GM18505 (cell line): ENCODE results near the gene CSNK2A1.
"Not testable (repeated sequence)": the region's sequence is repeated elsewhere in the genome, so short reads cannot be mapped to it uniquely, and the experiment has no call there.

Experiments
- ATAC-seq: cut with Tn5 transposase; IDR thresholded peaks from one replicate; pipeline ENCODE4 v1.9.1; 2021; ENCODE audit not compliant: unreplicated experiment
- POLR2A ChIP-seq: IDR thresholded peaks from 4 replicates; pipeline ENCODE4 v1.6.1; 2011; ENCODE audit warnings: borderline replicate concordance; ENCODE audit not compliant: insufficient read depth, insufficient read length; ENCODE audit errors: extremely low read depth

Gene CSNK2A1

DNA sequence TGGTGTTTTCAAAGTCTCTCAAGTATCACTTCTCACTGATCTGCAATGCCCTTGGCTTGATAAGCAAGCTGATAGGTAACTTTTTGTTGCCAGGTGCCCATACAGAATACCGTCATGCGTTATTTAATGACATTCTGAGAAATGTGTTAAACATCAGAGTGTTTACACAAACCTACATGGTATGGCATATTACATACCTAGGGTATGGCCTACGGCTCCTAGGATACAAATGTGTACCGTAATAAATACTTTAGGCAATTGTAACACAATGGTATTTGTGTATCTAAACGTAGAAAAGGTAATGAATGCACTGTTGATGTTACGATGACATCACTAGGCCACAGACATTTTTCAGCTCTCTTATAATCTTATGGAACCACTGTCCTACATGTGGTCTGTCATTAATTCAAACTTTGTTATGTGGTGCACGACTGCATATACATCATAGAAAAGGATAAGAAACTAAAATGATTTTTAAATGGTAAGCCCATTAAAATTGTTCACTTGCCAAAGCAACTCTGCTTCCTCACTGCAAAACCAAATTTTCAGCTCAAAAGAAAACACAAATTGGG is 35.7 kb downstream of the CSNK2A1 start:
- no peak for ATAC-seq
- TF ChIP-seq POLR2A, result no peak

DNA sequence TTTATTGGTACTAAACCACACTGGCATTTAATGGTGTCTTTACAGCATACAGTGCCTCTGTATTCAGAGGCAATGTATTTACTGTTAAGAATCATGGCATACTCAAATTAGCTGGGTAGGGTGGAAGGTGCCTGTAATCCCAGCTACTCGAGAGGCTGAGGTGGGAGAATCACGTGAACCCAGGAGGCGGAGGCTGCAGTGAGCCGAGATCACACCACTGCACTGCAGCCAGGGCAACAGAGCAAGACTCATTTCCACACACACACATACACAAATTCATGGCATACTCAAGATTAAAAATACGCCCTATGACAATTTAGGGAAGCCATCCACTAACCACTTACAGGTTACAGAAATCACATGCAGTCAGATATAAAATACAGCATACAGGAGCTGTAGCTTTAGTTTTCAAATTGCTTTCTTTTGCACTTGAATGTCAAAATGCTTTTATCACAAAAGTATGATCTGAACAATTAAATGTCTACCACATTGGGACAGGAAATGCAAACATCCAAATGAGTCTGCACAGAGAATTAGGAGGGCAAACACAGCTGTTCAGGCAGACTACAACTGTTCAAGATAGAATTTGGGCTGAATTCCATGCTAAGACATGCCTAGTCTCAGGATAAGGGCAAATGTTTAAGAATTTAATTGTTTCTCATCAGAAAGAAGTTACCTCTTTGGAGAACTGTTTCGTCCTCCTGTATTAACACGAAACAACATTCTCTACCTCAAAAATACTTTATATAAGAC is 36.4 kb downstream of the CSNK2A1 start:
- ATAC-seq, result no peak
- TF ChIP-seq POLR2A, result no peak

DNA sequence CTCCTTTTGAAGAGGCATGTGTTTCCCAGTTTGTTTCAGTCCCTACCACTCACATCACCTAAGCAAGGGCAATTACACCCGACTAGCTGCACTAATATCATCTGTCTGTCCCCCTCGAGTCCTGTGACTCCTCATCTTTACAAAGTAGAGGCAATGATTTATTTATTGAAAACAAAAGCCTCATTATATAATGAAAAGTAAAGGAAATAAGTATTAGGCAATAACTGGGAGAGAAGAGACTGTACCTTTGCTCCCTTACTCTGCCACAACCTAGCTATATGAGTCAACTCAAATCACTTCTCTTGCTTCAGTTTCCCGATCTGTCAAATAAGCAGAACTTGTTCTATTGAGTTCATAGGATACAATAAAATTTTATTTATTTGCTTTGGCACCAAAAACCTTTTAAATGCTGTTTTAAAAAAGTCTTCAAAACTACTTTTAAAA is 38.9 kb downstream of the CSNK2A1 start:
- ATAC-seq, result no peak
- TF ChIP-seq POLR2A, result no peak

DNA sequence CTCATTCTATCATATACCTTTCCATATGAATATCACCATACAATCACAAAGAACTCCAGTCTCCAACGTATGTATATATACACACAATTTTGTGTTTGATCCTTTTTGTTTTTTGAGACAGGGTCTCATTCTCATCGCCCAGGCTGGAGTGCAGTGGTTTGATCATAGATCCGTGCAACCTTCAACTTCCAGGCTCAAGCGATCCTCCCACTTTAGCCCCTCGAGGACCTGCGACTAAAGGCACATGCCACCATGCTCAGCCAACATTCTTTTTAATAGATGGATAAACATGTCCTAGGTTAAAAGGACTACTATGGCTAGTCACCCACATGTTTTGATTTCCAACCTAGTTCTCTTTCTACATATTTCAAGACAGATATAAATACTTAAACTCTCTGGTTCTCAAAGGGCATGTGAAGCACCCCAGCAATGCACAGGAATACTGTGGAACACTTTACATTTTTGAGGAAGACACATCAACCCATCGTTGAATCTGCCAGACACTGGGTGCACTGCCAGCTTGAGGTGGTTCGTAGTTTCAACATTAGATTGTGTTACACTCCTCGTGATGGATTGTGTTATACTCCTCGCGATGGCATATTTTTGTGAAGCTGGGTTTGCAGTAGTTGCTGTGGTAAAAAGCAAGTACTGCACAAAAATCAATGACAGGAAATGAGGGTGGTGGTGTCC is 40.4 kb downstream of the CSNK2A1 start:
- ATAC-seq, result no peak
- TF ChIP-seq POLR2A, result no peak

DNA sequence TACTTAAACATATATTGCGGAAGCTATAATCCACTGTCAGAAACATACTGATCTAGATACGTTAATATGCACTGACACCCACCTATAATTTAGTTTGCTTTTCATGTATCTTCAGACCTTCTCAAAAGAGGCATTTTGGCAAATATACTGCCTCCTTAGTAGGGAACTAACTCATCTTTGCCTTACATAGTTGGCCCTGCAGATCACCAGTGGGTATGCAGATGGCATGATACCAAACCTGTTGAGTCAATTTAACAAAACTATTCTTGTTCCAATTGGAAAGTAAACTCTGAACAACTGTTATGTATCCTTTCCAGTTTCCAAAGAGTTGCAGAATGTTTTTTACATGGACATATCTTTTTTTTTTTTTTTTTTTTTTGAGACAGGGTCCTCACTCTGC is 45.6 kb downstream of the CSNK2A1 start:
- no peak for ATAC-seq
- no peak for TF ChIP-seq POLR2A

DNA sequence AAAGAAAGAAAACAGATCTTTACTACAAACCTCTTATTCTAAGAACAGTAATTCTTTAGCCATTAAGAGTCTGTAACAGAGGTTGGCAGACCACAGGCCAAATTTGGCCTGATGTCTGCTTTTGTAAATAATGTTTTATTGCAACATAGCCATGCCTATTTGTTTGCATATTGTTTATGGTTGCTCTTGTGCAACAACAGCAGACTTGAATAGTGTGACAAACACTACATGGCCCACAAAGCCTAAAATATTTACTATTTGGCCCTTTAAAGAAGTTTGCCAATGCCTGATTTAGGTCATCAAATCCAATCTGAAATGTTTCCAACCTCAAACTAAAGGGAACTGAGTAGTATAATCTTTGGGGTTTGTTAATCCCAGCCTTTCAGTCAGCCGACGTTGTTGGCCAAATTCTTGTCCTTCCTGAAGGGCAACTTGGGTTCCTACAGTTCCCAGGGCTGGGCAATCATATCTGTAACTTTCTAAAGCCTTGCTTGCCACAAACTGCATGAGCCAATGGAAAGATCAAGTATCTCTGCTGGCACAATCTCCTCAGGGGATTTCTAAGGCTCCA is 47.4 kb downstream of the CSNK2A1 start:
- no peak for TF ChIP-seq POLR2A
- no peak for ATAC-seq

DNA sequence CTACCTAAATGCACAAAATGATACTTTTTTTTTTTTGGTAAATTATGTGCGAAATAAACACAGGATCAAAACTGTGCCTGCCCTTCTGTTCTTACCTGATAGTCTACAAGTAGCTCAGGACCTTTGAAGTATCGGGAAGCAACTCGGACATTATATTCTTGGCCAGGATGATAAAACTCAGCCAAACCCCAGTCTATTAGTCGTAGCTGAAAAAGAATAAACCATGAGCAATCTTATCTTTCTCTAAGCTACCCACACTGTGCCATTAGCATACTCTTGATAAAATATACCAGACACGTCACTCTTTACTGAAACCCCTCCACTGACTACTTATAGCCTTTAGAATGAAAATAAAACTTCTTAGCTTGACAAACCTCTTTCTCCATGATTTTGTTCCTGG is 51.4 kb downstream of the CSNK2A1 start:
- ATAC-seq, result no peak
- no peak for TF ChIP-seq POLR2A

DNA sequence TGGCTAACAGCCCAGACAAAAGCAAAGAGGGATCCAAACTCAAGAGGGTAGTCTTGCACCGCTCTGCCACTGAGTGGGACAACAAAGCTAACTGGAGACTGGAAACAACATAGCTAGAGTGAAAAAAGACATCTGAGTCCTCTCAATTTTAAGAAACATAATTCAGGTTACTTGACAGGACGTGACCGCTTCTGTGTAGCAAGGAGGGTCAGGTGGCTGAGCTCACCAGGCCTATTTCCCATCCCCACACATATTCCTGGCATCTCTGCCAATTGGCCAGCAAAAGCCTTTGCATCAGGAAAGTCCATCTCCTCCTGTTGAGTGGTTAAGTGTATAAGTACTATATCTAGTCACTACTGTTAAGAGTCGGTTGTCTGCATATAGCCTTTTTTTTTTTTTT is 55.9 kb downstream of the CSNK2A1 start:
- no peak for ATAC-seq
- no peak for TF ChIP-seq POLR2A

DNA sequence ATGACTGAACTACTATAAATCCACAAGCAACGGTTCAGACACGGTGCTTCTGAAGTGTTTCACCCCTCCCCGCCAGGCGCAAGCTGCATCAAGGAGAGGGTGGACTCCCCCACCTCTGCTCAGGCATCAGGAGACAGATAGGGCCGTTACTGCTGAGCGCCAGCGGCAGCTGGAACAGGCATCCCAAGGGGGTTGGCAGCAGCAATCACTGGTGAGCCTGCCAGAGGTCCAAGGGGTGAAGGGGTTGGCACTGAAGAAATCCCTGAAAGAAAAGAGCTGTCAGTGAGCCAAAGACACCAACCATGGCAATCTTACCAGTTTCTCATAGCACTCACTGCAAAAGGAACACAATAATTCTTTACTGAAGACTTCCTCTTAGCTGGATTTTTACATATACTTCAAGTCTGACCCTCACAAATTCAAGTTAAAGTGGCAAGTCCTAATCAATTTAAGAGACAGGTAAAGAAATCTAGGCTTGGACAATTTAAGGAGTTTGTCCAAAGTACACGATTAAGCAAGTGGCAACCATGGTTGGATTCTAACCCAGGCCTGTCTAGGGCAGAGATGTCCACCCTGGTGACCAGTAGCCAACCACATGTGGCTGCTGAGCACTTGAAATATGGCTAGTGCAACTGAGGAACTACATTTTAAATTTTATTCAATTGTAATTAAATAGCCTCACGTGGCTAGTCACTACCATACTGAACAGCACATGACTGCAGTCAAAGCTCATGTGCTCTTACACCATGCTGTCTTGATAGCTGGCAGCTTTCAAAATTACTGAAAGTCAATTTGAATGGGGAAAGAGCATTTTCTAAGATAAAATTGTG is 59.6 kb downstream of the CSNK2A1 start:
- no peak for ATAC-seq

DNA sequence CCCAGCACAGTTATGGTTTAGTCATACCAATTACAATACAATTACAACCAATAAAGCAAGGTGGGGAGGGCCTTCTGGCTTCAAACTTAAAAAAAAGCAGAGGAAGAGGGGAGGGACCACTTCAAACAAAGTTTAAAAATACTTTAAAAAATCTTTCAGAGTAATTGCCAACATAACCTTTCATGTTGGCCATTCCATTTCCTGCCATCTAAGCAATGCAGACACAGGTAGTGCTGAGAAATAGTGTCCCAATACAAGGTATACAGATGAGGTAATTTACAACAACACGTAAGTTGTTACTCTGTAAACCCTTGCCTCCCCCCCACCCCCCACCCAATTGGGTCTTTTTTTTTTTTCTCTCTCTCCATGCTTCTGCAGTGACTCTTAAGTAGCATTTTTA is 62.4 kb downstream of the CSNK2A1 start:
- ATAC-seq, result no peak
- no peak for TF ChIP-seq POLR2A

More for the DNA sequence above, 59.6 kb downstream of the CSNK2A1 start:
- no peak for TF ChIP-seq POLR2A

DNA sequence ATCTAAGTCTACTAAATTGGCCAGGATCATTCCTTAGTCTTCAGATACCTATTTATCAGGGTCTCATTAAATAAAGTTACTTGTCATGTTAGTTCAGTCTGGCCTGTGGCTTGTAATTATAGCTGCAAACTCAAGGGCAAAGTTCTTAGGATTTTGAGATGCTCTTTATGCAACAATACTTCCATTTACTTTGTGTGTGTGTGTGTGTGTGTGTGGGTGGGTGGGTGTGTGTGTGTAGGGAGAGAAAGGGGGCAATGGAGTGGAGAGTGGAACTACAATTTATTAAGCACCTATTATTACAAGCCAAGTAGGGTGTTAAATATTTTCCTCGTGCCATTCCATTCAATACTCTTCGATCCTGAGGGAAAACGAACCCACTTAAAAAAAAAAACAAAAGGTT is 63.5 kb downstream of the CSNK2A1 start:
- ATAC-seq, result no peak
- TF ChIP-seq POLR2A, result no peak

DNA sequence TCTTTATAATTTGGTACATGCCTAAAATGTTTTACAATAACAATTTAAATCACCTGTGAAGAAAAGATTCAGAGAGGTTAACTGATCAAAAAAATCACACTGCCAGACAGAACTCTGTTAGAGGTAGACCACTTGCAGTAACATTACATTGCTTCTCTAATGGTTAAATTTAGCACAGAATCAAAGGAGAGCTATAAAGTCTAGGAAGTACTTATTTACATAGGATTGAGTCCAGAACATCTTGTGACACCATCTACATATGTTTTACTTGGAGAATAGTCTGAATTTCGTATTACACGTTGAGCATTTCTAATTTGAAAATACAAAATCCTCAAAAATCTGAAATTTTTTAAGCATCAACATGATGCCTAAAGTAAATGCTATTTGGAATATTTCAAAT is 64.1 kb downstream of the CSNK2A1 start:
- TF ChIP-seq POLR2A, result no peak
- no peak for ATAC-seq

DNA sequence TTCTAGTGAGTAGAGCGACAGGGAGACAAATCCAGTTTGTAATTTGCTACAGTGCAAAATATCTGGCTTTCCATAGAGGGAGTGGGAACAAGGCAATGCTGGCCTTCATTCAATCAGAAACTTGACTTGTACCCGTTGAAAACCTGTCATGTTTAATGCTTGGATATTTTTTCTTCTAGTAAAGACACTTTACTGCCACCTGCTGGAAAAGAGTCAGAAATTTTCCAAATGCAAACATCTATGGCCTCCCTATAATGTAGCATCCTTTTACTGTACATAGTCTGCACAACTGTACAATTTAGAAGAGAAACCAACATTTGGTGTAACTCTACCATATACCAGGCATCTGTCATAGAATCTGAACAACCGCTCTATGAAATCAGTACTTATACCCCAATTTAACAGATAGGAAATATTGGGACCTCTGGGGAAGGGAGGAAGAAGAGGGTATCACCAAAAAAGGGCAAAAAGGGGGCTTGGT is 64.6 kb downstream of the CSNK2A1 start:
- no peak for TF ChIP-seq POLR2A
- no peak for ATAC-seq

DNA sequence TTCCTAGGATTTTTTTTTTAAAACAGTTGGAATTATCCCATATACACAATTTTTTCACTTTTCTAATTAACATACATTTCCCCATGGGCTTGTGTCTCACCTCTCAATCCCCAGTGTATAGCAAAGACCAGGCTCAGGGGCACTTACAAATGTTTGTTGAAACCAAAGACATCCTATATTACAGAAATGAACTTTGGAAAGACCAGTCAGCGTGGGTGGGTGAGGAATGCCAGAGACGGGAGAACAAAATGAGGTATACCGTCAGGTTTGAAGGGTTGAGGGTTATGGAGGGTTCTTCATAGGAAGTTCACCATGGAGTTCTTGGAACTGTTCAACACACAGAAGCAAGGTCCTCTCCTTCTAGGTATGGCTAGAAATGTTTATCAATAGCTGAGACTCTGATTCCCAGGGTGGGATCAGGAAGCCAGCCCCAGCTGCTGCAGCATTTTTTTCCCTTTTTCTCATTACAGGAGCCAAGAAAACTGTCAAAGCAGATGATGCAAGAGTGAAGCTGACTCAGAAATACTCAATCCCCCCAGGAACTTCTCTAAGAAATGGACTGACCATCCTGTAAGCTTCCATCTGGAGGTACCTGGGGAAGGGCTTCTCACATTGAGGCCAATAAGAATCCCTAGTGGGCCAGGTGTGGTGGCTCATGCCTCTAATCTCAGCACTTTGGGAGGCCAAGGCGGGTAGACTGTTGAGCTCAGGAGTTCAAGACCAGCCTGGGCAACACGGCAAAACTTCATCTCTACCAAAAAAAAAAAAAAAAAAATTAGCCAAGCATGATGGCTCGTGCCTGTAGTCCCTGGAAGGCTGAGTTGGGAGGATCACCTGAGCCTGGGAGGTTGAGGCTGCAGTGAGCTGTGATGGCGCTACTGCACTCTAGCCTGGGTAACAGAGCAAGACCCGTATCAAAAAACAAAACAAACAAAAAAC is 65.3 kb downstream of the CSNK2A1 start:
- ATAC-seq, result no peak
- no peak for TF ChIP-seq POLR2A

DNA sequence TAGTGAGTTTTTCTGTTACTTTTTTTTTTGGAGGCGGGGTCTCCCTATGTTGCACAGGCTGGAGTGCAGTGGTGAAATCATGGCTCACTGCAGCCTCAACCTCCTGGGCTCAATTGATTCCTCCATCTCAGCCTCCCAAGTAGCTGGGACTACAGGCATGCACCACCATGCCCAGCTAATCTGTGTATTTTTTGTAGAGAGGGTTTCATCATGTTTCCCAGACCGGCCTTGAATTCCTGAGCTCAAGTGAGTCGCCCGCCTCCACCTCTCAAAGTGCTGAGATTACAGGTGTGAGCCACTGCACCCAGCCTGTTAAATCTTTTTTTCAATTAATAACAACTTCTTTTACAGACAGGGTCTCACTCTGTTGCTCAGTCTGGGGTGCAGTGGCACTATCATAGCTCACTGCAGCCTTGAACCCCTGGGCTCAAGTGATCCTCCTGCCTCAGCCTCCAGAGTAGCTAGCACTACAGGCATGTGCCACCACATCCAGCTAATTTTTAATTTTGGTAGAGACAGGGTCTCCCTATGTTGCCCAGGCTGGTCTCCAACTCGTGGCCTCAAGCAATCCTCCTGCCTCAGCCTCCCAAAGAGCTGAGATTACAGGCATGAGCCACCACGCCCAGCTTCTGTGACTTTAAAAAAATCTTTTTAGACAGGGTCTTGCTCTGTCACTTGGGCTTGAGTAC is 66.9 kb downstream of the CSNK2A1 start:
- ATAC-seq, result not testable (repeated sequence)
